ENCODE results near the gene FBXO8.

The FBXO8 gene

DNA sequence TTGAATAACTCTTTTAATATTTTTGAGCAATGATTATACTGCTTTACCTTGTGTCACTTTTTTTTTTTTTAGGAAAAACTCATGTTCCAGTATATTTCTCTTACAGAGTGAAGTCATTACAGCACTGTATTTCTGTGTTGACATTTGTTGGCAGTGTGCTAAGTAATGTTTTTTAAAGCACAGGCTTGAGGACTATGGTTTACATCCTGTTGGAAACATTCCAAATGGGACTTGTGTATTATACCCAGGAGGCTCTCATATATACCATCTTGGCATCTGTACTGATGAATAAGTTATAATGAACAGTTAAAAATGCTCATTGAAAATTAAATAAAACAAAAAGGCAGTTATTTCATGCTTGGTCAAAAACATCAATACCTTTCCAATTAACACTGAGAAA, 34.1 kb upstream of the FBXO8 start:
- Histone ChIP-seq H3K79me2 (ENCODE audit: control insufficient read depth, low read length) (no peaks in the 10 kb centered on the region), H3K9me2 (replicated peaks; ENCODE audit: control insufficient read depth, low read length) (no peaks in the 10 kb centered on the region), H3K4me2 (ENCODE audit: low read length) (no peak overlapping the region), H4K20me1 (ENCODE audit: control insufficient read depth, insufficient read depth, low read depth, low read length) (no peaks in the 10 kb centered on the region), H3K9me3 (ENCODE audit: control insufficient read depth, insufficient read depth, low read length) (no peaks in the 10 kb centered on the region), H3K27ac (ENCODE audit: low read depth, low read length) (no peak overlapping the region), H3K36me3 (ENCODE audit: control insufficient read depth, low read length) (peaks cover 24% of the 10 kb centered on the region), H3F3A (ENCODE audit: control insufficient read depth, insufficient read depth) (peaks cover 7% of the 10 kb centered on the region; the same call in 1 of the 2 replicates), H3K4me3 (ENCODE audit: low read length) (no peak overlapping the region), H3K27me3 (ENCODE audit: control insufficient read depth, low read length) (no peaks in the 10 kb centered on the region), H3K4me1 (ENCODE audit: control insufficient read depth, low read length) (no peaks in the 10 kb centered on the region)
- TF ChIP-seq, protein P1, sequence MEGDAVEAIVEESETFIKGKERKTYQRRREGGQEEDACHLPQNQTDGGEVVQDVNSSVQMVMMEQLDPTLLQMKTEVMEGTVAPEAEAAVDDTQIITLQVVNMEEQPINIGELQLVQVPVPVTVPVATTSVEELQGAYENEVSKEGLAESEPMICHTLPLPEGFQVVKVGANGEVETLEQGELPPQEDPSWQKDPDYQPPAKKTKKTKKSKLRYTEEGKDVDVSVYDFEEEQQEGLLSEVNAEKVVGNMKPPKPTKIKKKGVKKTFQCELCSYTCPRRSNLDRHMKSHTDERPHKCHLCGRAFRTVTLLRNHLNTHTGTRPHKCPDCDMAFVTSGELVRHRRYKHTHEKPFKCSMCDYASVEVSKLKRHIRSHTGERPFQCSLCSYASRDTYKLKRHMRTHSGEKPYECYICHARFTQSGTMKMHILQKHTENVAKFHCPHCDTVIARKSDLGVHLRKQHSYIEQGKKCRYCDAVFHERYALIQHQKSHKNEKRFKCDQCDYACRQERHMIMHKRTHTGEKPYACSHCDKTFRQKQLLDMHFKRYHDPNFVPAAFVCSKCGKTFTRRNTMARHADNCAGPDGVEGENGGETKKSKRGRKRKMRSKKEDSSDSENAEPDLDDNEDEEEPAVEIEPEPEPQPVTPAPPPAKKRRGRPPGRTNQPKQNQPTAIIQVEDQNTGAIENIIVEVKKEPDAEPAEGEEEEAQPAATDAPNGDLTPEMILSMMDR (IDR thresholded peaks at IDR 0.05; ENCODE audit: low read depth, low read length, poor library complexity, severe bottlenecking): no peak
- no peak for TF ChIP-seq EZH2phosphoT487 (IDR thresholded peaks at IDR 0.05; ENCODE audit: borderline replicate concordance, low read length)

DNA sequence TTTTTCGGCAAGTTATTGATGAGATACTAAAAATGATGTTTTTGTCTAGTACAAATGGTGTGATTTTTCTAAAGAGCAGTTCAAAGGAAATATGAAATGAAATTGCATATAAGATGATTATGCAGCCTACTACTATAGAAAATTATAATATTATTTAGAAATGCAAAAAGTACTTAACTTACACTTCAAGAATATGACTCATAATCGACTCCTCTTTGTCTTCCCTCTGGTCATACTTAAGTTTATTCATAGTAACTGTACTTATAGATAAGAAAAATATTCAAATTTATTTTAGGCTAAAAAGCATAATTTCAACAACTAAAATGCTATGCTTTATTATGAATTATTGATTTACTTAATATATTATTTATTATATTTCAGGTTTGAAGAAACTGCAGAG, 33.5 kb upstream of the FBXO8 start:
- H3K27me3 ChIP-seq (ENCODE audit: control insufficient read depth, low read length): no peaks in the 10 kb centered on the region
- peaks cover 26% of the 10 kb centered on the region for H3K36me3 ChIP-seq (ENCODE audit: control insufficient read depth, low read length)
- peaks cover 7% of the 10 kb centered on the region; the same call in 1 of the 2 replicates for H3F3A ChIP-seq (ENCODE audit: control insufficient read depth, insufficient read depth)
- H3K79me2 ChIP-seq (ENCODE audit: control insufficient read depth, low read length): no peaks in the 10 kb centered on the region
- TF ChIP-seq, protein P1 (IDR thresholded peaks at IDR 0.05; ENCODE audit: low read depth, low read length, poor library complexity, severe bottlenecking): no peak
- TF ChIP-seq EZH2phosphoT487 (IDR thresholded peaks at IDR 0.05; ENCODE audit: borderline replicate concordance, low read length): no peak
- H3K4me1 ChIP-seq (ENCODE audit: control insufficient read depth, low read length): no peaks in the 10 kb centered on the region
- H3K27ac ChIP-seq (ENCODE audit: low read depth, low read length): no peak overlapping the region
- no peaks in the 10 kb centered on the region for H3K9me3 ChIP-seq (ENCODE audit: control insufficient read depth, insufficient read depth, low read length)
- no peaks in the 10 kb centered on the region for H4K20me1 ChIP-seq (ENCODE audit: control insufficient read depth, insufficient read depth, low read depth, low read length)
- H3K4me3 ChIP-seq (ENCODE audit: low read length): no peak overlapping the region
- H3K4me2 ChIP-seq (ENCODE audit: low read length): no peak overlapping the region
- no peaks in the 10 kb centered on the region for H3K9me2 ChIP-seq (replicated peaks; ENCODE audit: control insufficient read depth, low read length)

DNA sequence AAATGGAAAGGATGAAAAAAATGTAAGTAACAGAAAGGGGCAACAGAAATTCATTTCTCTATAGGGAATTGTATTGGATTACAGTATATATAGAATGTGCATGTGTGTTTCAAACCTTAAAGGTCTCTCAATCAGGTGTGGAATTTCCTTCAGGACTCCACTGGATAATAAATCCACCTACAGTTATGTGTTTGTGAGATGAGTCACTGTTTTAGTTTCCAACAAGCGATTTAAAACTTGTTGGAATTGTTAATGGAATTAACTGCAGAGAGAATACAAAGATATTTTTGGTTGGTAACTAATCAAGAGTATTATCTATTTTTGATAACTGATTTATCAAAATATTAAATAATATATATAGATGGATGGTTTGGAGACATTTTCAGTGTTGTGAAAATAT, 33.1 kb upstream of the FBXO8 start:
- Histone ChIP-seq H3K27me3 (ENCODE audit: control insufficient read depth, low read length) (no peaks in the 10 kb centered on the region), H3K27ac (ENCODE audit: low read depth, low read length) (no peak overlapping the region), H3K4me2 (ENCODE audit: low read length) (no peak overlapping the region), H3K36me3 (ENCODE audit: control insufficient read depth, low read length) (peaks cover 30% of the 10 kb centered on the region), H3F3A (ENCODE audit: control insufficient read depth, insufficient read depth) (peaks cover 7% of the 10 kb centered on the region; the same call in 1 of the 2 replicates), H3K9me2 (replicated peaks; ENCODE audit: control insufficient read depth, low read length) (no peaks in the 10 kb centered on the region), H4K20me1 (ENCODE audit: control insufficient read depth, insufficient read depth, low read depth, low read length) (no peaks in the 10 kb centered on the region), H3K79me2 (ENCODE audit: control insufficient read depth, low read length) (no peaks in the 10 kb centered on the region), H3K4me3 (ENCODE audit: low read length) (no peak overlapping the region), H3K4me1 (ENCODE audit: control insufficient read depth, low read length) (no peaks in the 10 kb centered on the region), H3K9me3 (ENCODE audit: control insufficient read depth, insufficient read depth, low read length) (no peaks in the 10 kb centered on the region)
- TF ChIP-seq, protein P1 (IDR thresholded peaks at IDR 0.05; ENCODE audit: low read depth, low read length, poor library complexity, severe bottlenecking): no peak
- TF ChIP-seq EZH2phosphoT487 (IDR thresholded peaks at IDR 0.05; ENCODE audit: borderline replicate concordance, low read length): no peak
